Activated T-cell treated with anti-CD3 and anti-CD28 coated beads, Interleukin-2, amount 50 U/mL, for 24 hours (primary cell): ENCODE data around the gene TSPAN5.

Experiments used
- DNase-seq: peaks from one replicate; pipeline ENCODE4 v3.0.0-alpha.2; 2020
- H3K27ac Mint-ChIP-seq: 2 replicates; pipeline ENCODE4 v1.8.0; 2020; ENCODE audit warnings: mild to moderate bottlenecking, mixed read lengths
- H3K27me3 Mint-ChIP-seq: 2 replicates; pipeline ENCODE4 v1.8.0; 2020; ENCODE audit warnings: mixed read lengths
- H3K36me3 Mint-ChIP-seq: 2 replicates; pipeline ENCODE4 v1.8.0; 2020; ENCODE audit warnings: low read depth, mixed read lengths
- H3K4me1 Mint-ChIP-seq: 2 replicates; pipeline ENCODE4 v1.8.0; 2020; ENCODE audit warnings: low read depth, mixed read lengths
- H3K4me3 Mint-ChIP-seq: 2 replicates; pipeline ENCODE4 v1.8.0; 2020; ENCODE audit warnings: mild to moderate bottlenecking, moderate library complexity, mixed read lengths
- H3K9me3 Mint-ChIP-seq: 2 replicates; pipeline ENCODE4 v1.8.0; 2020; ENCODE audit warnings: mixed read lengths

TSPAN5 gene

DNA sequence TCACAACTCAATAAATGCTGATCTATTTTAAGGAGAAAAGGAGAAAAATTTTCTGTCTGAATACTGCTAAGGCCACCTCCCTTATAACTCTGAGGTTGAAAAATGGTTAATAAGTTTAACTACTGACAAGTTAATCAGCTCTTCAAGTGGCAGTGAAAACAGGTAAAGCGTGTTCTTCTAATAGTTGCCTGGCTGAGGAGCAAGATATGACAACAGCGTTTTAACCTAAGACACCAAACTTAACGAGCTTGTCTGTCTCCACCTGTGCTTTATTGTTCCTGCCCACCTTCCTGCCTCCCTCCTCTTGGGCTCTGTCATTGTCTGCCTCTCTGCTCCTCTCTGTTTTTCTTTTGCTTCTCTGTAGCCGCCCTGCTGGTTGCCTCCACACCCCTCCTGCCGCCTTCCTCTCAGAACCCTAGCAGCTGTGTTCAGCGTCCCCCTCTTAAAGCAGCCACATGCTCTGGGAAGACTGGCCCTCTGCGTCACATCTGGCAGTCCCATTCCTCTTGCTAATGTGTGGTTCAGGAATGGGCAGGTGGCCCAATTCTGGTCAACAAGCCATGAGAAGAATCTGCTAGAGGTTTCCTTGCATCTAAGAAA, 4.3 kb upstream of the TSPAN5 start:
- Mint-ChIP-seq H3K27ac (peak overlapping the region; percentile 99), H3K9me3 (peaks cover 4% of the 10 kb centered on the region), H3K27me3 (no peaks in the 10 kb centered on the region), H3K4me1 (peaks cover 60% of the 10 kb centered on the region), H3K36me3 (peaks cover 7% of the 10 kb centered on the region), H3K4me3 (peak overlapping the region; percentile 67)
- peak; percentile 74 for DNase-seq

DNA sequence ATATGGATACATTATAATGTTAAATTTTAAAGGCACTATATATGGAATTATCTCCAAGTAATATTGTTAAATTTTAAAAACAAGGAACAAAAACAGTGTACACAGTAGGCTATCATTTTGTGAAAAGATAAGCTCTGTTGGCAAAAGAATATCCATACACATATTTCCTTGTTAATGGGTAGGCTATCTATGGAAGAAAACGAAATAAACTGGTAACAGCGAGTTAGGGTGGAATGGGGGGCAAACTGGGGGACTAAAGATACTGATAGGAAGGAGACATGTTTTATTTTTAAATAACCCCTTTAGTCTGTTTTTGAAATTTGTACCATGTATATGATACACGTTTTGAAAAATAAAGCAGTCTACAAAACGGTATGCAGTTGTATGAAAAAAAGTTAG, 3.6 kb upstream of the TSPAN5 start:
- no peak for DNase-seq
- H3K4me3 Mint-ChIP-seq = no peak overlapping the region
- H3K9me3 Mint-ChIP-seq = peaks cover 4% of the 10 kb centered on the region
- H3K36me3 Mint-ChIP-seq = peaks cover 13% of the 10 kb centered on the region
- no peaks in the 10 kb centered on the region for H3K27me3 Mint-ChIP-seq
- H3K4me1 Mint-ChIP-seq = peaks cover 63% of the 10 kb centered on the region
- H3K27ac Mint-ChIP-seq = peak overlapping the region; percentile 99

- peaks cover 17% of the 10 kb centered on the region for H3K36me3 Mint-ChIP-seq
- DNase-seq = no peak
- peak overlapping the region; percentile 99 for H3K27ac Mint-ChIP-seq
- H3K27me3 Mint-ChIP-seq = no peaks in the 10 kb centered on the region
- H3K4me3 Mint-ChIP-seq = peak overlapping the region; percentile 15
- peaks cover 69% of the 10 kb centered on the region for H3K4me1 Mint-ChIP-seq
- H3K9me3 Mint-ChIP-seq = peaks cover 4% of the 10 kb centered on the region
Measured at GRCh38 chr4:98661371-98662054, 3.1 kb upstream of the TSPAN5 start.

GRCh38 chr4:98659741-98660462, 1.5 kb upstream of the TSPAN5 start:
- no peaks in the 10 kb centered on the region for H3K27me3 Mint-ChIP-seq
- H3K9me3 Mint-ChIP-seq = peaks cover 4% of the 10 kb centered on the region
- peaks cover 22% of the 10 kb centered on the region for H3K36me3 Mint-ChIP-seq
- H3K27ac Mint-ChIP-seq = peak overlapping the region; percentile 80
- DNase-seq = no peak
- H3K4me1 Mint-ChIP-seq = peaks cover 82% of the 10 kb centered on the region
- H3K4me3 Mint-ChIP-seq = peak overlapping the region; percentile 82

GRCh38 chr4:98659106-98659592, 738 bp upstream of the TSPAN5 start:
- peak overlapping the region; percentile 82 for H3K4me3 Mint-ChIP-seq
- H3K27me3 Mint-ChIP-seq = no peaks in the 10 kb centered on the region
- peaks cover 20% of the 10 kb centered on the region for H3K36me3 Mint-ChIP-seq
- peak overlapping the region; percentile 80 for H3K27ac Mint-ChIP-seq
- no peaks in the 10 kb centered on the region for H3K9me3 Mint-ChIP-seq
- H3K4me1 Mint-ChIP-seq = peaks cover 81% of the 10 kb centered on the region
- no peak for DNase-seq

DNA sequence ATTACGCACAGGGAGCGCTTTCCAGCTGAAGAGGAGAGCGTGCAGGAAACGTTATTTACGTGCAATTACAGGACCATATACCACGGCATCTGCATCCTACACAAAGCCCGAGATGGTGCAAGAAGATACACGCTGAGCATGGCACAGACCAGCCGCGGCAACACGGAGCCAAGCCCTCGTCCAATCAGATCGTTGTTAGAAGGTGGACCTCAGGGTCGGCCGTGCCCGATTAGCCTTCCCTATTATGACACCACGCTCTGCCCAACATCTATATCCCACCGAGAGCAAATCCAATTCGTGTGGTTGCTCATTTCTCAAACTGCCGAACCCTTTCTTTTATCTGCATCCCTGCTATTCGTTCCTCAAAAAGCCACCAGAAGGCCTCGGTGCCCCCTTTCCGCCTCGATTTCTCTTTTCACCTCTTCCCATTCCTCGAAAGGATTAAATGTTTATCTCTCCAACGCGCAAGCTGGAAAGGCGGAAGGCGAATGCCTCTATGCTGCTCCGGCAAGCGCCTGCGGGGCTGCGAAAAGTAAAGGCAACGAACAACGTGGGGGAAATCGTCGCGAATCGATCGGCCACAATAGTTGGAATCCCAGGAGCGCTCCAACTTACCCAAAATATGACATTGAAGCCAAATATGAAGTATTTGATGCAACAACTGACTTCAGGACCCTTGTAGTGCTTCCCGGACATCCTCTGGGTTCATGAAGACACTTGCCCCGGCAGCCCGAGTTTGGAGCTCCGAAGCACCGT, 702 bp downstream of the TSPAN5 start:
- H3K4me3 Mint-ChIP-seq = peak overlapping the region; percentile 90
- H3K27ac Mint-ChIP-seq = peak overlapping the region; percentile 91
- H3K36me3 Mint-ChIP-seq = peaks cover 23% of the 10 kb centered on the region
- H3K27me3 Mint-ChIP-seq = no peaks in the 10 kb centered on the region
- H3K4me1 Mint-ChIP-seq = peaks cover 82% of the 10 kb centered on the region
- DNase-seq = peak; percentile 69
- no peaks in the 10 kb centered on the region for H3K9me3 Mint-ChIP-seq

DNA sequence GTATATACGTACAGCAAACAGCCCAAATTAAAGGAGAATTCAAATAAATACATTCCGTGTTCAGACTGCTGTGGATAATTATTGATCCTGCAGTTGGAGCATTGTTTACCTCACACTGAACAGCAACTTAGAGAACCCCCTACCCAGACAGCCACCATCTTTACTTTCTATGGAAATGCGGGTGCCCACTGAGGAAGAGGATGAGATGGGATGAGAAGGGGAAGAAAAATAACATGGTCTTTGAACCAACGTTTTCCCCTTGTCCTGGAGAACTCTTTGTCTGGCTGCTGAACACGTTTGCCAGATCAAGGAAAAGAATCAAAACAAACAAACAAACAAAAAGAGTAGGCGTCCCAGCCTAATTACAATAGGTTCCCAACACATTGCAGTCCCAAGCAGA, 1.5 kb downstream of the TSPAN5 start:
- H3K4me3 Mint-ChIP-seq = peak overlapping the region; percentile 90
- H3K27ac Mint-ChIP-seq = peak overlapping the region; percentile 91
- H3K36me3 Mint-ChIP-seq = peaks cover 23% of the 10 kb centered on the region
- DNase-seq = no peak
- peaks cover 79% of the 10 kb centered on the region for H3K4me1 Mint-ChIP-seq
- no peaks in the 10 kb centered on the region for H3K9me3 Mint-ChIP-seq
- H3K27me3 Mint-ChIP-seq = no peaks in the 10 kb centered on the region

DNA sequence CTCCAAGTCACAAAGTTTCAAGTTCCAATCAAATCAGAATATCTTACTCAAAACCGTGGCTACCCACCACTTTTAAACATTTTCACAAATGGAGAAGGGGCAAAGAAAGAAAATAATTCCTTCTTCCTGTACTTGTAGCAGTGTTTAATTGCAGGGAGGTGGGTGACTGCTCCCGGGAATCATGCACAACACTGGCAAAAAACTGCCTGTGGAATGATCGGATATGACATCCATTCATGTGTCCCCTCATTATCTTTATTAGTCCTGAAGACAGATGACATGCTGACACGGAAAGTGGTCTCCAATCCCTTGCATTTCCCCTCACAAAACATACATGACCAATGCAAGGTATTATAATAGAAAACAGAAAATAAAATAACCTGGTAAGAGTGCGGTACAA, 2.0 kb downstream of the TSPAN5 start:
- no peaks in the 10 kb centered on the region for H3K27me3 Mint-ChIP-seq
- no peaks in the 10 kb centered on the region for H3K9me3 Mint-ChIP-seq
- no peak overlapping the region for H3K27ac Mint-ChIP-seq
- H3K36me3 Mint-ChIP-seq = peaks cover 24% of the 10 kb centered on the region
- H3K4me3 Mint-ChIP-seq = peak overlapping the region; percentile 90
- DNase-seq = no peak
- H3K4me1 Mint-ChIP-seq = peaks cover 76% of the 10 kb centered on the region

GRCh38 chr4:98653890-98654867, 4.2 kb downstream of the TSPAN5 start:
- Mint-ChIP-seq H3K4me1 (peaks cover 68% of the 10 kb centered on the region), H3K4me3 (no peak overlapping the region), H3K9me3 (no peaks in the 10 kb centered on the region), H3K27ac (no peak overlapping the region), H3K36me3 (peaks cover 31% of the 10 kb centered on the region), H3K27me3 (no peaks in the 10 kb centered on the region)
- no peak for DNase-seq

DNA sequence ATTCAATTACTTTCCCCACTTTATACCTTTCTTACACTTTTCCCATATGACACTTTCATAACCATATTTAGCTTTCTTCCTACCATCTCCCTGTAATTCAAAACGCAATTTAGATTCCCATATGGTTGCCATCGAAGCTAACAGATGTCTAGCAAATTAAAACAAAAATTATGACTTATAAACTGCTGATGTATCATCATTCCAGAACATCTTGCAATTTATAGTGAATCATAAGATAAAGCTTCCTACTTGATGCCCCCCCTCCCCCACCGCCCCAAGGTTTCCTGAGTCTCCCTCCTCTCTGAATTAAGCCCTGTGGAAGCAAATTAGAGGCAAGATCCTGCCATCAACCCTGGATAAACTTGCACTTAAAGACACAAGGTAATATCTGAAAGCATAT, 5.4 kb downstream of the TSPAN5 start:
- H3K27me3 Mint-ChIP-seq = no peaks in the 10 kb centered on the region
- H3K4me1 Mint-ChIP-seq = peaks cover 72% of the 10 kb centered on the region
- no peak overlapping the region for H3K27ac Mint-ChIP-seq
- no peak overlapping the region for H3K4me3 Mint-ChIP-seq
- H3K9me3 Mint-ChIP-seq = no peaks in the 10 kb centered on the region
- no peak for DNase-seq
- H3K36me3 Mint-ChIP-seq = peaks cover 31% of the 10 kb centered on the region

DNA sequence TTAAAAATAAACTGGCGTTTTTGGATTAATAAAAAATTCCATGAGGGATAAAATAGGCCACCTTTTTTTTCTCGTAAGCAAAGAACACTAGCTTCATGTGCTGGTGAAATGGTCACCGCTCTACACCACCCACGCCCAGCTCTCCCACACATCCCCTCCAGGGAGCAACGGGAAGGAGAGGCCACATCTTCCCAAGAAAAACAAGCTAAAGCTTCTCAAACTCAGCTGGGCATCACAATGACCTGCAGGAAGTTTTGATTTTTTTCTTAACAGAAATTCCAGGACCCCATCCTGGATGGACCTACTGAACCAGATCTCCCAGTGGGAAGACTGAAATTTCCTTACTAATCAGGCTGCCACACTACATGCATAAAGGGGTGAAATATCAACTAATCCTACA, 9.8 kb downstream of the TSPAN5 start:
- Mint-ChIP-seq H3K27ac (no peak overlapping the region), H3K4me3 (no peak overlapping the region), H3K4me1 (peaks cover 64% of the 10 kb centered on the region), H3K36me3 (peaks cover 12% of the 10 kb centered on the region), H3K9me3 (no peaks in the 10 kb centered on the region), H3K27me3 (no peaks in the 10 kb centered on the region)
- DNase-seq = no peak

- Mint-ChIP-seq H3K27ac (peak overlapping the region; percentile 47), H3K4me3 (no peak overlapping the region), H3K4me1 (peaks cover 69% of the 10 kb centered on the region)
Measured at GRCh38 chr4:98646422-98646821, 12.0 kb downstream of the TSPAN5 start.

GRCh38 chr4:98645527-98645926, 12.9 kb downstream of the TSPAN5 start:
- Mint-ChIP-seq H3K9me3 (no peaks in the 10 kb centered on the region), H3K4me1 (peaks cover 71% of the 10 kb centered on the region), H3K4me3 (no peak overlapping the region), H3K27me3 (no peaks in the 10 kb centered on the region), H3K27ac (no peak overlapping the region), H3K36me3 (peaks cover 6% of the 10 kb centered on the region)
- DNase-seq = no peak

More at GRCh38 chr4:98646422-98646821, 12.0 kb downstream of the TSPAN5 start:
- no peak for DNase-seq
- no peaks in the 10 kb centered on the region for H3K27me3 Mint-ChIP-seq
- peaks cover 10% of the 10 kb centered on the region for H3K36me3 Mint-ChIP-seq
- no peaks in the 10 kb centered on the region for H3K9me3 Mint-ChIP-seq
